ENCODE results near the gene CLIC3. TPM values are rescaled to one million over a fixed set of nuclear protein-coding genes. Genes with fewer than 3 reads are reported as not detected.

Gene CLIC3
- total RNA-seq, 2 donors from 2014 or later, result not detected

- no peak for ATAC-seq
- no peak overlapping the region for H3K27ac Mint-ChIP-seq
- peaks cover 0 to 6% of the 10 kb centered on the region in 2 donors for H3K36me3 Mint-ChIP-seq
- no peaks in the 10 kb centered on the region for H3K9me3 Mint-ChIP-seq
- DNase-seq (ENCODE audit: low spot score in 2 of 2), result no peak
These were observed 15.5 kb downstream of the CLIC3 start for GRCh38 chr9:136980669-136981478.

GRCh38 chr9:136979769-136980587, 16.4 kb downstream of the CLIC3 start:
- DNase-seq (ENCODE audit: low spot score in 2 of 2) (no peak), ATAC-seq (no peak)
- Mint-ChIP-seq H3K36me3 (peaks cover 0 to 6% of the 10 kb centered on the region in 2 donors), H3K9me3 (no peaks in the 10 kb centered on the region), H3K27ac (no peak overlapping the region)

DNA sequence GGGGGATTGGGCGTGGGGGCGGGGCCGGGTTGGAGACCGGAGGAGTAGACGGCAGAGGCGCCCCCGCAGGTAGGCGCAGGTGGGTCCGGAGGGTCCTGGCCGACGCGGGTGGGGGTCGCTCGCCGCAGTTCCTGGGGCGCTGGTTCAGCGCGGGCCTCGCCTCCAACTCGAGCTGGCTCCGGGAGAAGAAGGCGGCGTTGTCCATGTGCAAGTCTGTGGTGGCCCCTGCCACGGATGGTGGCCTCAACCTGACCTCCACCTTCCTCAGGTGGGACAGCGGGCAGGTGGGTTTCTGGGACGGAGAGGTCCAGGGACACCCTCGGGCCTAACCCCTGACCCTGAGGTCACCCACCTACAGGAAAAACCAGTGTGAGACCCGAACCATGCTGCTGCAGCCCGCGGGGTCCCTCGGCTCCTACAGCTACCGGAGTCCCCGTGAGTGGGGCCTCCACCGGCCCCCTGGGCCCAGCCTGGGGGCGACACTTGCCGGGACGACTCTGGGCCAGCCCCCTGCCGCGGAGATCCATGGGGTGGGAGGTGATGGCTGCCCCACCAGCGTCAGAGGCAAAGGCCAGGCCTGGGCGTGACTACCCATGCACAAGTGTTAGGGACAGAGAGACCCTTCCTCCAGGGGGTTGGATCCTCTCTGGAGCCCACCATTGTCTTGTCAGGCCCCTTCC, 17.4 kb downstream of the CLIC3 start:
- peaks cover 0 to 4% of the 10 kb centered on the region in 2 donors for H3K36me3 Mint-ChIP-seq

GRCh38 chr9:136978073-136978864, 18.1 kb downstream of the CLIC3 start:
- Mint-ChIP-seq H3K36me3 (no peaks in the 10 kb centered on the region), H3K9me3 (no peaks in the 10 kb centered on the region), H3K27ac (no peak overlapping the region)
- ATAC-seq (peak; percentile 9 to 54), DNase-seq (ENCODE audit: low spot score in 2 of 2) (peak in 1 of 2 donors; percentile 67)

More for the DNA sequence above, 17.4 kb downstream of the CLIC3 start:
- DNase-seq (ENCODE audit: low spot score in 2 of 2) (no peak), ATAC-seq (peak in 1 of 2 donors; percentile 7)
- no peaks in the 10 kb centered on the region for H3K9me3 Mint-ChIP-seq
- no peak overlapping the region for H3K27ac Mint-ChIP-seq

- ATAC-seq (no peak), DNase-seq (ENCODE audit: low spot score in 2 of 2) (no peak)
- H3K36me3 Mint-ChIP-seq, result no peaks in the 10 kb centered on the region
- H3K27ac Mint-ChIP-seq, result no peak overlapping the region
- no peaks in the 10 kb centered on the region for H3K9me3 Mint-ChIP-seq
These were observed 18.7 kb downstream of the CLIC3 start for GRCh38 chr9:136977649-136978072.

DNA sequence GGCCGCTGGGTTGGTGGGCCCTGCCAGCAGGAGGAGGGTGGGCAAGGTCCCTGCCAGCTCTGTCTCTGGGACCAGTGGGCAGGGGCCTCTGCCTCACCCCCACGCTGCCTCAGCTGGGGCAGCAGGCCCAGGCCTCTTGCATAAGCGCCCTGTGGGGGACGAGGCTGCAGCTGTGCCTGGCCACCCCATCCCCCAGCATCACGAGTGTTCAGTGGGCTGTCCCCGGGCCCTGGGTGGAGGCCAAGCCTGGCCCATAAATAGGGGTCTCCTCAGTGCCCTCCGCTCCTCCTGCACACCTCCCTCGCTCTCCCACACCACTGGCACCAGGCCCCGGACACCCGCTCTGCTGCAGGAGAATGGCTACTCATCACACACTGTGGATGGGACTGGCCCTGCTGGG, 19.1 kb downstream of the CLIC3 start, which contains the start of gene PTGDS:
TSS of gene PTGDS (plus strand) at position 282 of the 400 bp plus-strand sequence. CDS start at position 357, 75 bp downstream.
- Mint-ChIP-seq H3K9me3 (no peaks in the 10 kb centered on the region), H3K27ac (no peak within 1 kb of the TSS), H3K36me3 (no peaks in the 10 kb centered on the region)
- no peak for ATAC-seq
- DNase-seq (ENCODE audit: low spot score in 2 of 2), result no peak

DNA sequence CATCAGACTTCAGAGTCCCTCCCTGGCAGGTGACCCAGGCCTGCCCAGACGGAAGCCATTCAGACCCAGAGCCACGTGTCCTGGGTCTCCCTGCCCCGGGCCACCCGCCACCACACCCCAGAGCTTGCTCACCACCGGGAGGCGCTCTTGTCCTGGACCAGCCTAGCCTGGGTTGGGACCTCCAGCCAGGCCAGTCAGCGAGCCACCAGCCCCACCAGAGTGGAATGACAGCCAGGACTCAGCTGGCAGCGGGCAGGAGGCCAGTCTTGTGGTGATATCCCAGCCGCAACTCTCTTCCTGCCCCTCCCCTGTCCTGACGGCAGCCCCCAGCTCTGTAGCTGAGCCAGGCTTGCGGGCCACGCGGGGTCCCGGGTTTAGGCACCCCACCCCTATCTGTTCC, 20.7 kb downstream of the CLIC3 start:
- Mint-ChIP-seq H3K27ac (no peak overlapping the region), H3K36me3 (no peaks in the 10 kb centered on the region), H3K9me3 (no peaks in the 10 kb centered on the region)
- DNase-seq (ENCODE audit: low spot score in 2 of 2) (peak in 1 of 2 donors; percentile 50), ATAC-seq (peak in 1 of 2 donors; percentile 12)

- no peak for ATAC-seq
- Mint-ChIP-seq H3K27ac (no peak overlapping the region), H3K36me3 (no peaks in the 10 kb centered on the region), H3K9me3 (no peaks in the 10 kb centered on the region)
- no peak for DNase-seq (ENCODE audit: low spot score in 2 of 2)
These were observed 21.4 kb downstream of the CLIC3 start for GRCh38 chr9:136974817-136975535.

- no peak for ATAC-seq
- H3K27ac Mint-ChIP-seq, result no peak overlapping the region
- DNase-seq (ENCODE audit: low spot score in 2 of 2), result no peak
- no peaks in the 10 kb centered on the region for H3K9me3 Mint-ChIP-seq
- no peaks in the 10 kb centered on the region for H3K36me3 Mint-ChIP-seq
These were observed 22.4 kb downstream of the CLIC3 start for GRCh38 chr9:136973618-136974617.

DNA sequence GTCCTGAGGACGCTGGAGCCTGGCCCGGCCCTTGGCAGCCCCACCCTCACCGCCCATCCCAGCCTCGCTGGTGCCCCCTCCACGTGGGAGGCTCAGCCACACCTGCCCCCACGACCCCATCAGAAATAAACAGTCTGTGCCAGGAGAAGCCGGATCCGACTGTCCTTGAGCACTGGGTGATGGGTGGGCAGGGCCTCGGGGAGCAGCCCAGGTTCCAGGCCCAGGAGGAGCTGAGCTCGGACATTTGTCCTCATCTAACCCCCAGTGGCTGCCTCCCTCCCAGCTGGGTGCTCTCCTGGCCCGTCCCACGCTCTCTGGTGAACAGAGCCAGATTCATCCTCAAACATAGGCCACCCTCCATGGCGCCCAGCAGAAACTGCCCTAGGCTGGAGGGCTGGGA, 23.6 kb downstream of the CLIC3 start:
- H3K36me3 Mint-ChIP-seq, result no peaks in the 10 kb centered on the region
- no peaks in the 10 kb centered on the region for H3K9me3 Mint-ChIP-seq
- ATAC-seq, result no peak
- no peak overlapping the region for H3K27ac Mint-ChIP-seq
- no peak for DNase-seq (ENCODE audit: low spot score in 2 of 2)

GRCh38 chr9:136972335-136972734, 24.0 kb downstream of the CLIC3 start:
- no peak overlapping the region for H3K27ac Mint-ChIP-seq
- no peaks in the 10 kb centered on the region for H3K36me3 Mint-ChIP-seq
- ATAC-seq, result no peak
- no peak for DNase-seq (ENCODE audit: low spot score in 2 of 2)
- H3K9me3 Mint-ChIP-seq, result no peaks in the 10 kb centered on the region

DNA sequence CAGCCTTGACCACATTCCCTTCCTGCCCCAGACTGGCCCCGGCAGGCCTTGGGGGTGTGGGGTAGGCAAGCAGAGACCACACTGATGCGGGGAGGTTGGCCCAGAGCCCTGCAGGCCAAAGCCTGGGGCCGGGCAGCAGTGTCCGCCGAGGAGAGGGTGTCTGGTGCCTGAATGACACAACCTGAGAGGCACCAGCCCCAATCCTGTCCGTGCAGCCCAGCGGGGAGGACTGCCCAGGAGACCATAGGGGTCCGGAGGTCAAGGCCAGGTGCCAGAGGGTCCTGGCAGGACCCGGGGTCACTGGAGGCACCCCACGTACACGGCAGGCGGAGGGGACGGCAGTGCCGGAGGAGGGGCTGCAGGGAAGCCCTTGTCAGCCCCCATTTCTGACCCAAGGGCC, 24.6 kb downstream of the CLIC3 start:
- DNase-seq (ENCODE audit: low spot score in 2 of 2) (no peak), ATAC-seq (no peak)
- Mint-ChIP-seq H3K27ac (no peak overlapping the region), H3K36me3 (no peaks in the 10 kb centered on the region), H3K9me3 (no peaks in the 10 kb centered on the region)

DNA sequence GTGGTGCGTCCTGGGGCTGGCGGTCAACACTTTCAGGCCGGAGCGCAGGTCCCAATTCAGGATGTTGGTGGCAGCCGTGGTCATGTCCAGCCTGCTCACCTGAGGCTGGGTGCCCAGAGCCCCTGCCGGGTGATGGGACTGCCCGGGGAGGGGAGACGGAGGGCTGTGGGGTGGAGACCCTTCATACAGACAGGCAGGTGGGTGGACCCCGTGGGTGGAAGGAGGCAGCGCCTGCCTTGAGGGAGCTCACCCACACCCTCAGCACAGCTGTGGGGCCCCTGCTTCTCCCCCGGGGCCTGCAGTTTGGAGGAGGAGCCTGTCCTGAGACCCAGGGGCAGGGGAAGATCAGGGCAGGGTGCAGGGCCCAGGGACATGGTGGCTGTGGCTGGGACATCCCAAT, 26.0 kb downstream of the CLIC3 start:
- no peaks in the 10 kb centered on the region for H3K9me3 Mint-ChIP-seq
- ATAC-seq (no peak), DNase-seq (ENCODE audit: low spot score in 2 of 2) (no peak)
- H3K36me3 Mint-ChIP-seq, result no peaks in the 10 kb centered on the region
- no peak overlapping the region for H3K27ac Mint-ChIP-seq

- DNase-seq (ENCODE audit: low spot score in 2 of 2), result no peak
- ATAC-seq, result no peak
- Mint-ChIP-seq H3K27ac (no peak overlapping the region), H3K9me3 (no peaks in the 10 kb centered on the region), H3K36me3 (no peaks in the 10 kb centered on the region)
These were observed 26.6 kb downstream of the CLIC3 start for GRCh38 chr9:136969774-136970173.

- H3K9me3 Mint-ChIP-seq, result no peaks in the 10 kb centered on the region
- no peak for DNase-seq (ENCODE audit: low spot score in 2 of 2)
- no peak overlapping the region for H3K27ac Mint-ChIP-seq
- H3K36me3 Mint-ChIP-seq, result no peaks in the 10 kb centered on the region
- no peak for ATAC-seq
These were observed 27.2 kb downstream of the CLIC3 start for GRCh38 chr9:136969150-136969549.

Data from activated naive CD4-positive, alpha-beta T cell treated with anti-CD3 and anti-CD28 coated beads, Interleukin-2, amount 50 U/mL, for 72 hours (primary cell).